HepG2 (cell line): ENCODE measurements around the gene NCBP2. TPM values are rescaled to one million over a fixed set of nuclear protein-coding genes. Genes with fewer than 3 reads are reported as not detected.

Source experiments
- GATAD1 ChIP-seq: IDR thresholded peaks from 2 replicates; pipeline ENCODE4 v1.6.1; 2016; ENCODE audit warnings: missing genetic modification reagents, missing compliant biosample characterization
- MAX ChIP-seq: IDR thresholded peaks from 2 replicates; pipeline ENCODE4 v1.6.1; 2012; ENCODE audit warnings: inconsistent platforms
- MYC ChIP-seq: sonication (generic); formaldehyde crosslinking; IDR thresholded peaks from 2 replicates; pipeline ENCODE4 v1.9.0; 2021; ENCODE audit warnings: missing genetic modification reagents, borderline replicate concordance
- SIN3A ChIP-seq: IDR thresholded peaks from 2 replicates; pipeline ENCODE4 v1.6.1; 2011; ENCODE audit warnings: low read depth, mild to moderate bottlenecking, control low read depth, low read length, borderline replicate concordance
- SMC3 ChIP-seq: IDR thresholded peaks from 2 replicates; pipeline ENCODE4 v1.6.1; 2011; ENCODE audit warnings: low read length, improper control_type of control experiment
- SNAPC5 ChIP-seq: sonication (generic); formaldehyde crosslinking; IDR thresholded peaks from 2 replicates; pipeline ENCODE4 v1.8.1; 2023; ENCODE audit warnings: mild to moderate bottlenecking, missing genetic modification reagents, borderline replicate concordance
- TRIM22 ChIP-seq: fragments of 450-650 bp; IDR thresholded peaks from 2 replicates; pipeline ENCODE4 v1.6.1; 2017
- ZFYVE20 ChIP-seq: sonication (generic); formaldehyde crosslinking; IDR thresholded peaks from 2 replicates; pipeline ENCODE4 v1.8.0; 2023; ENCODE audit warnings: low read depth, mild to moderate bottlenecking, moderate library complexity, missing genetic modification reagents, borderline replicate concordance
- ZMAT3 ChIP-seq: sonication (generic); formaldehyde crosslinking; conservative IDR thresholded peaks from 2 replicates; pipeline ENCODE4 v1.7.0; 2021; ENCODE audit warnings: missing genetic modification reagents
- ZNF878 ChIP-seq: sonication (generic); formaldehyde crosslinking; IDR thresholded peaks from 2 replicates; pipeline ENCODE4 v1.8.1; 2023; ENCODE audit warnings: mild to moderate bottlenecking, missing genetic modification reagents, moderate library complexity
- polyA plus RNA-seq, 8 experiments: library from polyadenylated mRNA; depleted of rRNA in 3 of 8; stranded (reverse) in 7 of 8; unstranded in 1 of 8; fragments of >200 nt; fragmentation: Illumina TruSeq in 4 of 8; extraction: Trizol in 4 of 8; gene quantifications; 2 replicates each; pipeline versions ENCODE4 v1.2.1 to v1.2.3, GENCODE V29; 2011 to 2016; ENCODE audit warnings: low read depth in 4 of 8, missing spikeins in 1 of 8, mixed read lengths in 1 of 8; ENCODE audit not compliant: insufficient read depth in 1 of 8
- total RNA-seq, 5 experiments: library from RNA; depleted of rRNA; stranded (reverse); fragments of >200 nt; fragmentation: Illumina TruSeq; extraction: Trizol; gene quantifications; 2 replicates each; pipeline ENCODE4 v1.2.3, GENCODE V29; 2016; ENCODE audit warnings: low read depth in 1 of 5
- TF ChIP-seq, protein P1 (sequence below): sonication (generic); formaldehyde crosslinking; IDR thresholded peaks from 2 replicates; pipeline ENCODE4 v1.5.1; 2020; ENCODE audit warnings: missing genetic modification reagents, mild to moderate bottlenecking, borderline replicate concordance
- TF ChIP-seq, protein P2 (sequence below): sonication (generic); formaldehyde crosslinking; IDR thresholded peaks from 2 replicates; pipeline ENCODE4 v1.5.0; 2020; ENCODE audit warnings: missing genetic modification reagents, mild to moderate bottlenecking, borderline replicate concordance
- TF ChIP-seq, protein P3 (sequence below): sonication (generic); formaldehyde crosslinking; IDR thresholded peaks from 2 replicates; pipeline ENCODE4 v1.4.0; 2020; ENCODE audit warnings: missing genetic modification reagents, borderline replicate concordance
- TF ChIP-seq, protein P4 (sequence below): fragments of 450-650 bp; IDR thresholded peaks from 2 replicates; pipeline ENCODE4 v1.6.1; 2016

The NCBP2 gene
- total and polyA plus RNA-seq, 2 of the 13 experiments (the other 11 are each of a cell fraction or from before 2014, with no cell fraction given): 58.7 to 95.5 TPM

- TF ChIP-seq MYC (peak; percentile 36; the same call in 1 of the 2 replicates), SMC3 (no peak), MAX (peak; percentile 84), SNAPC5 (CRISPR knock-in tag) (no peak), SIN3A (no peak), GATAD1 (CRISPR knock-in tag) (no peak), ZNF878 (CRISPR knock-in tag) (no peak), ZMAT3 (CRISPR knock-in tag) (no peak), TRIM22 (no peak), ZFYVE20 (CRISPR knock-in tag) (no peak)
- TF ChIP-seq, protein P1, sequence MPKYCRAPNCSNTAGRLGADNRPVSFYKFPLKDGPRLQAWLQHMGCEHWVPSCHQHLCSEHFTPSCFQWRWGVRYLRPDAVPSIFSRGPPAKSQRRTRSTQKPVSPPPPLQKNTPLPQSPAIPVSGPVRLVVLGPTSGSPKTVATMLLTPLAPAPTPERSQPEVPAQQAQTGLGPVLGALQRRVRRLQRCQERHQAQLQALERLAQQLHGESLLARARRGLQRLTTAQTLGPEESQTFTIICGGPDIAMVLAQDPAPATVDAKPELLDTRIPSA (CRISPR knock-in tag): no peak
- TF ChIP-seq, protein P2, sequence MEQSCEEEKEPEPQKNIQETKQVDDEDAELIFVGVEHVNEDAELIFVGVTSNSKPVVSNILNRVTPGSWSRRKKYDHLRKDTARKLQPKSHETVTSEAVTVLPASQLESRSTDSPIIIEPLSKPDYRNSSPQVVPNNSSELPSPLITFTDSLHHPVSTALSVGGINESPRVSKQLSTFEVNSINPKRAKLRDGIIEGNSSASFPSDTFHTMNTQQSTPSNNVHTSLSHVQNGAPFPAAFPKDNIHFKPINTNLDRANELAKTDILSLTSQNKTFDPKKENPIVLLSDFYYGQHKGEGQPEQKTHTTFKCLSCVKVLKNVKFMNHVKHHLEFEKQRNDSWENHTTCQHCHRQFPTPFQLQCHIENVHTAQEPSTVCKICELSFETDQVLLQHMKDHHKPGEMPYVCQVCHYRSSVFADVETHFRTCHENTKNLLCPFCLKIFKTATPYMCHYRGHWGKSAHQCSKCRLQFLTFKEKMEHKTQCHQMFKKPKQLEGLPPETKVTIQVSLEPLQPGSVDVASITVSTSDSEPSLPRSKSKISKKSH: no peak
- TF ChIP-seq, protein P3, sequence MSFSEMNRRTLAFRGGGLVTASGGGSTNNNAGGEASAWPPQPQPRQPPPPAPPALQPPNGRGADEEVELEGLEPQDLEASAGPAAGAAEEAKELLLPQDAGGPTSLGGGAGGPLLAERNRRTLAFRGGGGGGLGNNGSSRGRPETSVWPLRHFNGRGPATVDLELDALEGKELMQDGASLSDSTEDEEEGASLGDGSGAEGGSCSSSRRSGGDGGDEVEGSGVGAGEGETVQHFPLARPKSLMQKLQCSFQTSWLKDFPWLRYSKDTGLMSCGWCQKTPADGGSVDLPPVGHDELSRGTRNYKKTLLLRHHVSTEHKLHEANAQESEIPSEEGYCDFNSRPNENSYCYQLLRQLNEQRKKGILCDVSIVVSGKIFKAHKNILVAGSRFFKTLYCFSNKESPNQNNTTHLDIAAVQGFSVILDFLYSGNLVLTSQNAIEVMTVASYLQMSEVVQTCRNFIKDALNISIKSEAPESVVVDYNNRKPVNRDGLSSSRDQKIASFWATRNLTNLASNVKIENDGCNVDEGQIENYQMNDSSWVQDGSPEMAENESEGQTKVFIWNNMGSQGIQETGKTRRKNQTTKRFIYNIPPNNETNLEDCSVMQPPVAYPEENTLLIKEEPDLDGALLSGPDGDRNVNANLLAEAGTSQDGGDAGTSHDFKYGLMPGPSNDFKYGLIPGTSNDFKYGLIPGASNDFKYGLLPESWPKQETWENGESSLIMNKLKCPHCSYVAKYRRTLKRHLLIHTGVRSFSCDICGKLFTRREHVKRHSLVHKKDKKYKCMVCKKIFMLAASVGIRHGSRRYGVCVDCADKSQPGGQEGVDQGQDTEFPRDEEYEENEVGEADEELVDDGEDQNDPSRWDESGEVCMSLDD (CRISPR knock-in tag): no peak
- TF ChIP-seq, protein P4, sequence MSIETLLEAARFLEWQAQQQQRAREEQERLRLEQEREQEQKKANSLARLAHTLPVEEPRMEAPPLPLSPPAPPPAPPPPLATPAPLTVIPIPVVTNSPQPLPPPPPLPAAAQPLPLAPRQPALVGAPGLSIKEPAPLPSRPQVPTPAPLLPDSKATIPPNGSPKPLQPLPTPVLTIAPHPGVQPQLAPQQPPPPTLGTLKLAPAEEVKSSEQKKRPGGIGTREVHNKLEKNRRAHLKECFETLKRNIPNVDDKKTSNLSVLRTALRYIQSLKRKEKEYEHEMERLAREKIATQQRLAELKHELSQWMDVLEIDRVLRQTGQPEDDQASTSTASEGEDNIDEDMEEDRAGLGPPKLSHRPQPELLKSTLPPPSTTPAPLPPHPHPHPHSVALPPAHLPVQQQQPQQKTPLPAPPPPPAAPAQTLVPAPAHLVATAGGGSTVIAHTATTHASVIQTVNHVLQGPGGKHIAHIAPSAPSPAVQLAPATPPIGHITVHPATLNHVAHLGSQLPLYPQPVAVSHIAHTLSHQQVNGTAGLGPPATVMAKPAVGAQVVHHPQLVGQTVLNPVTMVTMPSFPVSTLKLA: no peak
Observed at GRCh38 chr3:196969660-196970546, 27.6 kb upstream of the NCBP2 start (continued).
